Measurements from ENCODE around the gene AHI1.

Gene AHI1

GRCh38 chr6:135504734-135505133 lies 7.2 kb upstream of the AHI1 start:
- no peak for TF ChIP-seq CTCF (IDR thresholded peaks at IDR 0.05)

- TF ChIP-seq CTCF (IDR thresholded peaks at IDR 0.05), result no peak
Measured at GRCh38 chr6:135503703-135504475, 6.3 kb upstream of the AHI1 start.

GRCh38 chr6:135499441-135500340 lies 2.2 kb upstream of the AHI1 start:
- no peak for TF ChIP-seq CTCF (IDR thresholded peaks at IDR 0.05)

GRCh38 chr6:135498185-135498841 lies 773 bp upstream of the AHI1 start:
- TF ChIP-seq CTCF (IDR thresholded peaks at IDR 0.05), result no peak

GRCh38 chr6:135496800-135497411 lies 634 bp downstream of the AHI1 start:
- no peak for TF ChIP-seq CTCF (IDR thresholded peaks at IDR 0.05)

GRCh38 chr6:135493218-135493961 lies 4.2 kb downstream of the AHI1 start:
- no peak for TF ChIP-seq CTCF (IDR thresholded peaks at IDR 0.05)

Data from LNCAP (cell line).